ENCODE data around the gene HTT. TPM values are rescaled to one million over a fixed set of nuclear protein-coding genes. Genes with fewer than 3 reads are reported as not detected.

HTT gene
- total and polyA plus RNA-seq, 2 of the 13 experiments (the other 11 are each of a cell fraction or from before 2014, with no cell fraction given), result 17.5 to 19.5 TPM

- TF ChIP-seq, protein P1, sequence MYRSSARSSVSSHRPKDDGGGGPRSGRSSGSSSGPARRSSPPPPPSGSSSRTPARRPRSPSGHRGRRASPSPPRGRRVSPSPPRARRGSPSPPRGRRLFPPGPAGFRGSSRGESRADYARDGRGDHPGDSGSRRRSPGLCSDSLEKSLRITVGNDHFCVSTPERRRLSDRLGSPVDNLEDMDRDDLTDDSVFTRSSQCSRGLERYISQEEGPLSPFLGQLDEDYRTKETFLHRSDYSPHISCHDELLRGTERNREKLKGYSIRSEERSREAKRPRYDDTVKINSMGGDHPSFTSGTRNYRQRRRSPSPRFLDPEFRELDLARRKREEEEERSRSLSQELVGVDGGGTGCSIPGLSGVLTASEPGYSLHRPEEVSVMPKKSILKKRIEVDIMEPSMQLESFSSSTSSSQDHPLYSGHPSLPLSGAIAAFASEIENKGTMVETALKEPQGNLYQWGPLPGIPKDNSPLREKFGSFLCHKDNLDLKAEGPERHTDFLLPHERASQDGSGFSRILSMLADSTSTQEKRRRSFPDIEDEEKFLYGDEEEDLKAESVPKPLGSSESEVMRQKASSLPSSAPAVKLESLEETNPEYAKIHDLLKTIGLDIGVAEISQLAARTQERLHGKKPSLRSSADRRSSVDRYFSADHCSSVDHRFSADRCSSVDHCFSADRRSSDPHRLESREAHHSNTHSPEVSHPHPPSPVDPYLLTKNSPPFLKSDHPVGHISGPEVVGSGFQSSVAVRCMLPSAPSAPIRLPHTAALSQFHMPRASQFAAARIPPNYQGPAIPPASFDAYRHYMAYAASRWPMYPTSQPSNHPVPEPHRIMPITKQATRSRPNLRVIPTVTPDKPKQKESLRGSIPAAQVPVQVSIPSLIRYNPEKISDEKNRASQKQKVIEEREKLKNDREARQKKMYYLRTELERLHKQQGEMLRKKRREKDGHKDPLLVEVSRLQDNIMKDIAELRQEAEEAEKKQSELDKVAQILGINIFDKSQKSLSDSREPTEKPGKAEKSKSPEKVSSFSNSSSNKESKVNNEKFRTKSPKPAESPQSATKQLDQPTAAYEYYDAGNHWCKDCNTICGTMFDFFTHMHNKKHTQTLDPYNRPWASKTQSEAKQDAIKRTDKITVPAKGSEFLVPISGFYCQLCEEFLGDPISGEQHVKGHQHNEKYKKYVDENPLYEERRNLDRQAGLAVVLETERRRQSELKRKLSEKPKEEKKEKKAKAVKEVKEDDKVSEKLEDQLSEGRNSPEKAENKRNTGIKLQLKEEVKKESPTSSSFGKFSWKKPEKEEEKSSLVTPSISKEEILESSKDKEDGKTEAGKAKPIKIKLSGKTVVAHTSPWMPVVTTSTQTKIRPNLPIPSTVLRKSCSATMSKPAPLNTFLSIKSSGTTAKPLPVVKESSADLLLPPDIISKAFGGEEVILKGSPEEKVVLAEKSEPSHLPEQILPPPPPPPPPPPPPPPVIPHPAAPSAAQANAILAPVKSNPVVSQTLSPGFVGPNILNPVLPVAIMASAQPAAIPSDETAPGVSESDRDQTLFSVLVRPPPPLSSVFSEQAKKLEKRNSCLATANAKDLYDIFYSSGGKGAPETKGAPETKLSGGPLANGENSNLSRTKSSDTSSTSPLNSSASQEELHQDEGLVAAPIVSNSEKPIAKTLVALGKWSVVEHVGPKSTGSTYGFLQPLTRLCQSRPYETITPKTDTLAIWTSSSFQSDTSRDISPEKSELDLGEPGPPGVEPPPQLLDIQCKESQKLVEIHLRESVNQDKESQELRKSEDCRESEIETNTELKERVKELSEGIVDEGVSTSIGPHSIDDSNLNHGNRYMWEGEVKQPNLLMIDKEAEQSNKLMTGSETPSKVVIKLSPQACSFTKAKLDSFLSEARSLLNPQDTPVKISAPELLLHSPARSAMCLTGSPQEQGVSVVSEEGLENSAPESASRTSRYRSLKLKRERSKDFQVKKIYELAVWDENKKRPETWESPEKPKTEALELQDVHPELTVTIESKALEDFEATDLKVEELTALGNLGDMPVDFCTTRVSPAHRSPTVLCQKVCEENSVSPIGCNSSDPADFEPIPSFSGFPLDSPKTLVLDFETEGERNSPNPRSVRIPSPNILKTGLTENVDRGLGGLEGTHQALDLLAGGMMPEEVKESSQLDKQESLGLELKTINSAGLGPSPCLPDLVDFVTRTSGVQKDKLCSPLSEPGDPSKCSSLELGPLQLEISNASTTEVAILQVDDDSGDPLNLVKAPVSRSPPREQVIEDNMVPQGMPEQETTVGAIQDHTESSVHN (CRISPR knock-in tag; IDR thresholded peaks at IDR 0.05), result no peak
- TF ChIP-seq NONO (IDR thresholded peaks at IDR 0.05) (no peak), NONO (CRISPR knock-in tag; conservative IDR thresholded peaks at IDR 0.05) (no peak), PCBP1 (IDR thresholded peaks at IDR 0.05; ENCODE audit: borderline replicate concordance, low read depth, low read length) (no peak), STAT5B (CRISPR knock-in tag; IDR thresholded peaks at IDR 0.05) (no peak), PRMT3 (CRISPR knock-in tag; IDR thresholded peaks at IDR 0.05; ENCODE audit: borderline replicate concordance, low read depth) (no peak)
Measured at GRCh38 chr4:3257556-3258482, 183.3 kb downstream of the HTT start (continued).

Data from HepG2 (cell line).